Measurements from ENCODE around the gene STIM1. TPM values are rescaled to one million over a fixed set of nuclear protein-coding genes. Genes with fewer than 3 reads are reported as not detected.
A peak's percentile ranks its signal among the peaks of the same experiment; 100 is the strongest.

The STIM1 gene
- total and polyA plus RNA-seq, 7 donors: 52.1 to 147 (median 109) TPM

- Histone ChIP-seq H3K27me3 (ENCODE audit: insufficient read depth in 3 of 3, low read length in 2 of 3) (no peaks in the 10 kb centered on the region), H3K27ac (no peak overlapping the region), H3K9me3 (no peaks in the 10 kb centered on the region), H3K36me3 (ENCODE audit: insufficient read depth in 1 of 2, low read depth in 1 of 2) (peaks cover 0 to 66% of the 10 kb centered on the region in 2 donors), H3K4me3 (no peak overlapping the region), H3K4me1 (peaks cover 3% of the 10 kb centered on the region)
- ATAC-seq: no peak
- intact Hi-C loops (cut with DNase I): no loop called here
- DNase-seq: no peak
- 95 to 100% (median 97%) methylated on average over 2 of the region's 2 CpGs for WGBS, 3 donors
- TF ChIP-seq CTCF (IDR thresholded peaks at IDR 0.05): no peak
Observed at GRCh38 chr11:4103269-4103668, 247.8 kb downstream of the STIM1 start.

- peaks cover 0 to 80% of the 10 kb centered on the region in 2 donors for H3K36me3 ChIP-seq (ENCODE audit: insufficient read depth in 1 of 2, low read depth in 1 of 2)
- peak in 2 of 4 donors; percentile 57 to 64 for ATAC-seq
- H3K27ac ChIP-seq: no peak overlapping the region
- intact Hi-C loops (cut with DNase I): no loop called here
- no peaks in the 10 kb centered on the region for H3K27me3 ChIP-seq (ENCODE audit: insufficient read depth in 3 of 3, low read length in 2 of 3)
- WGBS, 3 donors: 37 to 50% (median 38%) methylated on average over 1 of the region's 1 CpG
- no peak for DNase-seq
- TF ChIP-seq CTCF (IDR thresholded peaks at IDR 0.05): no peak
- no peaks in the 10 kb centered on the region for H3K4me1 ChIP-seq
- H3K9me3 ChIP-seq: no peaks in the 10 kb centered on the region
- H3K4me3 ChIP-seq: no peak overlapping the region
Observed at GRCh38 chr11:4105916-4106315, 250.5 kb downstream of the STIM1 start.

- Histone ChIP-seq H3K4me1 (no peaks in the 10 kb centered on the region), H3K27ac (no peak overlapping the region), H3K9me3 (no peaks in the 10 kb centered on the region), H3K27me3 (ENCODE audit: insufficient read depth in 3 of 3, low read length in 2 of 3) (no peaks in the 10 kb centered on the region), H3K36me3 (ENCODE audit: insufficient read depth in 1 of 2, low read depth in 1 of 2) (peaks cover 3 to 94% of the 10 kb centered on the region in 2 donors), H3K4me3 (no peak overlapping the region)
- TF ChIP-seq CTCF (IDR thresholded peaks at IDR 0.05): no peak
- ATAC-seq: no peak
- DNase-seq: no peak
- intact Hi-C loops (cut with DNase I): no loop called here
- 77 to 79% (median 77%) methylated on average over 5 of the region's 5 CpGs for WGBS, 3 donors
Observed at GRCh38 chr11:4111834-4112233, 256.4 kb downstream of the STIM1 start.

- Histone ChIP-seq H3K4me1 (no peaks in the 10 kb centered on the region), H3K9me3 (no peaks in the 10 kb centered on the region), H3K27ac (no peak overlapping the region), H3K36me3 (ENCODE audit: insufficient read depth in 1 of 2, low read depth in 1 of 2) (peaks cover 3 to 90% of the 10 kb centered on the region in 2 donors), H3K4me3 (no peak overlapping the region), H3K27me3 (ENCODE audit: insufficient read depth in 3 of 3, low read length in 2 of 3) (no peaks in the 10 kb centered on the region)
- no peak for TF ChIP-seq CTCF (IDR thresholded peaks at IDR 0.05)
- WGBS, 3 donors: 92 to 96% (median 95%) methylated on average over 2 of the region's 2 CpGs
- intact Hi-C loops (cut with DNase I): no loop called here
- DNase-seq: no peak
- ATAC-seq: no peak
Observed at GRCh38 chr11:4115128-4115527, 259.7 kb downstream of the STIM1 start.

- Histone ChIP-seq H3K9me3 (no peaks in the 10 kb centered on the region), H3K4me3 (no peak overlapping the region), H3K27ac (no peak overlapping the region), H3K36me3 (ENCODE audit: insufficient read depth in 1 of 2, low read depth in 1 of 2) (peaks cover 0 to 90% of the 10 kb centered on the region in 2 donors), H3K4me1 (no peaks in the 10 kb centered on the region), H3K27me3 (ENCODE audit: insufficient read depth in 3 of 3, low read length in 2 of 3) (no peaks in the 10 kb centered on the region)
- intact Hi-C loops (cut with DNase I): no loop called here
- WGBS, 3 donors: 93 to 98% (median 93%) methylated on average over 3 of the region's 3 CpGs
- TF ChIP-seq CTCF (IDR thresholded peaks at IDR 0.05): no peak
- DNase-seq: no peak
- no peak for ATAC-seq
Observed at GRCh38 chr11:4118107-4118506, 262.6 kb downstream of the STIM1 start.

All from psoas muscle (tissue), 8 donors.